ENCODE measurements around the gene TRAM2. TPM values are rescaled to one million over a fixed set of nuclear protein-coding genes. Genes with fewer than 3 reads are reported as not detected.

TRAM2 gene
- total and polyA plus RNA-seq, 4 donors, result 7.3 to 20.3 (median 13.0) TPM

- 54% methylated on average over 6 of the region's 6 CpGs for WGBS
- H3K27me3 ChIP-seq (ENCODE audit: control insufficient read depth in 4 of 4, insufficient read depth in 4 of 4, low read length in 3 of 4), result no peaks in the 10 kb centered on the region
- H3K36me3 ChIP-seq (ENCODE audit: control insufficient read depth in 4 of 4, insufficient read depth in 3 of 4, low read depth in 1 of 4, low read length in 3 of 4), result no peaks in the 10 kb centered on the region
- peaks cover 28 to 61% (median 48%) of the 10 kb centered on the region in 4 donors for H3K4me1 ChIP-seq (ENCODE audit: control insufficient read depth in 4 of 4, insufficient read depth in 4 of 4, low read length in 3 of 4)
- no peak for TF ChIP-seq HNF4G (IDR thresholded peaks at IDR 0.05)
- no peak for TF ChIP-seq GABPA (IDR thresholded peaks at IDR 0.05 in 1 of 2, conservative IDR thresholded peaks at IDR 0.05 in 1 of 2)
- TF ChIP-seq, protein P1, sequence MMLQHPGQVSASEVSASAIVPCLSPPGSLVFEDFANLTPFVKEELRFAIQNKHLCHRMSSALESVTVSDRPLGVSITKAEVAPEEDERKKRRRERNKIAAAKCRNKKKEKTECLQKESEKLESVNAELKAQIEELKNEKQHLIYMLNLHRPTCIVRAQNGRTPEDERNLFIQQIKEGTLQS (IDR thresholded peaks at IDR 0.05), result no peak
- no peak for TF ChIP-seq FOXA1 (IDR thresholded peaks at IDR 0.05)
- TF ChIP-seq HNF4A (conservative IDR thresholded peaks at IDR 0.05), result no peak
- TF ChIP-seq TAF1 (conservative IDR thresholded peaks at IDR 0.05), result no peak
- TF ChIP-seq FOXA2 (IDR thresholded peaks at IDR 0.05), result no peak
- TF ChIP-seq EGR1 (IDR thresholded peaks at IDR 0.05; ENCODE audit: low read depth in 2 of 2), result no peak
- no peak for TF ChIP-seq JUND (IDR thresholded peaks at IDR 0.05)
- no peak for TF ChIP-seq YY1 (IDR thresholded peaks at IDR 0.05)
- no peak for TF ChIP-seq RXRA (IDR thresholded peaks at IDR 0.05)
- DNase-seq (ENCODE audit: low spot score), result no peak
- no peak overlapping the region for H3K9ac ChIP-seq (ENCODE audit: low read depth in 1 of 2, low read length in 2 of 2)
- no peak overlapping the region for H3K4me3 ChIP-seq (ENCODE audit: low read depth in 1 of 3, low read length in 3 of 3)
- H3K27ac ChIP-seq (ENCODE audit: low read depth in 1 of 2, low read length in 2 of 2), result no peak overlapping the region
- no peaks in the 10 kb centered on the region for H3K9me3 ChIP-seq (ENCODE audit: control insufficient read depth in 4 of 4, low read length in 3 of 4)
Measured at GRCh38 chr6:52550014-52550575, 26.8 kb downstream of the TRAM2 start.

- H3K27ac ChIP-seq (ENCODE audit: low read depth in 1 of 2, low read length in 2 of 2), result no peak overlapping the region
- H3K36me3 ChIP-seq (ENCODE audit: control insufficient read depth in 4 of 4, insufficient read depth in 3 of 4, low read depth in 1 of 4, low read length in 3 of 4), result no peaks in the 10 kb centered on the region
- DNase-seq (ENCODE audit: low spot score), result no peak
- no peak overlapping the region for H3K4me3 ChIP-seq (ENCODE audit: low read depth in 1 of 3, low read length in 3 of 3)
- H3K4me1 ChIP-seq (ENCODE audit: control insufficient read depth in 4 of 4, insufficient read depth in 4 of 4, low read length in 3 of 4), result peaks cover 29 to 67% (median 54%) of the 10 kb centered on the region in 4 donors
- WGBS, result 90% methylated on average over 4 of the region's 4 CpGs
- no peak overlapping the region for H3K9ac ChIP-seq (ENCODE audit: low read depth in 1 of 2, low read length in 2 of 2)
- no peaks in the 10 kb centered on the region for H3K27me3 ChIP-seq (ENCODE audit: control insufficient read depth in 4 of 4, insufficient read depth in 4 of 4, low read length in 3 of 4)
- no peaks in the 10 kb centered on the region for H3K9me3 ChIP-seq (ENCODE audit: control insufficient read depth in 4 of 4, low read length in 3 of 4)
- TF ChIP-seq HNF4G (IDR thresholded peaks at IDR 0.05) (no peak), NR2F2 (IDR thresholded peaks at IDR 0.05) (no peak), HNF4A (conservative IDR thresholded peaks at IDR 0.05) (no peak), TAF1 (conservative IDR thresholded peaks at IDR 0.05) (no peak), GABPA (IDR thresholded peaks at IDR 0.05 in 1 of 2, conservative IDR thresholded peaks at IDR 0.05 in 1 of 2) (no peak), RXRA (IDR thresholded peaks at IDR 0.05) (no peak), FOXA1 (IDR thresholded peaks at IDR 0.05) (no peak), SP1 (IDR thresholded peaks at IDR 0.05) (no peak), EGR1 (IDR thresholded peaks at IDR 0.05; ENCODE audit: low read depth in 2 of 2) (no peak), JUND (IDR thresholded peaks at IDR 0.05) (no peak), ZBTB33 (IDR thresholded peaks at IDR 0.05) (no peak), CTCF (IDR thresholded peaks at IDR 0.05; ENCODE audit: low read depth, low read length, missing input control) (no peak), MAX (IDR thresholded peaks at IDR 0.05) (no peak), YY1 (IDR thresholded peaks at IDR 0.05) (no peak), RAD21 (IDR thresholded peaks at IDR 0.05) (no peak), REST (IDR thresholded peaks at IDR 0.05) (no peak), FOXA2 (IDR thresholded peaks at IDR 0.05) (no peak)
- TF ChIP-seq, protein P1 (IDR thresholded peaks at IDR 0.05), result no peak
Measured at GRCh38 chr6:52549428-52549827, 27.4 kb downstream of the TRAM2 start.

Measured in liver (tissue), 9 donors.